C4-2B (cell line): ENCODE results near the gene KRT73.

Experiments used
- ZFX ChIP-seq: fragments of 450-650 bp; IDR thresholded peaks from 2 replicates; pipeline ENCODE4 v1.6.1; 2017
- TF ChIP-seq, protein P1 (sequence below): fragments of 450-650 bp; conservative IDR thresholded peaks from 2 replicates; pipeline ENCODE4 v1.5.1; 2017; ENCODE audit warnings: mild to moderate bottlenecking

GRCh38 chr12:52573306-52573705 is 45.1 kb downstream of the KRT73 start:
- TF ChIP-seq, protein P1, sequence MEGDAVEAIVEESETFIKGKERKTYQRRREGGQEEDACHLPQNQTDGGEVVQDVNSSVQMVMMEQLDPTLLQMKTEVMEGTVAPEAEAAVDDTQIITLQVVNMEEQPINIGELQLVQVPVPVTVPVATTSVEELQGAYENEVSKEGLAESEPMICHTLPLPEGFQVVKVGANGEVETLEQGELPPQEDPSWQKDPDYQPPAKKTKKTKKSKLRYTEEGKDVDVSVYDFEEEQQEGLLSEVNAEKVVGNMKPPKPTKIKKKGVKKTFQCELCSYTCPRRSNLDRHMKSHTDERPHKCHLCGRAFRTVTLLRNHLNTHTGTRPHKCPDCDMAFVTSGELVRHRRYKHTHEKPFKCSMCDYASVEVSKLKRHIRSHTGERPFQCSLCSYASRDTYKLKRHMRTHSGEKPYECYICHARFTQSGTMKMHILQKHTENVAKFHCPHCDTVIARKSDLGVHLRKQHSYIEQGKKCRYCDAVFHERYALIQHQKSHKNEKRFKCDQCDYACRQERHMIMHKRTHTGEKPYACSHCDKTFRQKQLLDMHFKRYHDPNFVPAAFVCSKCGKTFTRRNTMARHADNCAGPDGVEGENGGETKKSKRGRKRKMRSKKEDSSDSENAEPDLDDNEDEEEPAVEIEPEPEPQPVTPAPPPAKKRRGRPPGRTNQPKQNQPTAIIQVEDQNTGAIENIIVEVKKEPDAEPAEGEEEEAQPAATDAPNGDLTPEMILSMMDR, result no peak
- TF ChIP-seq ZFX, result no peak
